ENCODE results near the gene PSMG4.

The PSMG4 gene

DNA sequence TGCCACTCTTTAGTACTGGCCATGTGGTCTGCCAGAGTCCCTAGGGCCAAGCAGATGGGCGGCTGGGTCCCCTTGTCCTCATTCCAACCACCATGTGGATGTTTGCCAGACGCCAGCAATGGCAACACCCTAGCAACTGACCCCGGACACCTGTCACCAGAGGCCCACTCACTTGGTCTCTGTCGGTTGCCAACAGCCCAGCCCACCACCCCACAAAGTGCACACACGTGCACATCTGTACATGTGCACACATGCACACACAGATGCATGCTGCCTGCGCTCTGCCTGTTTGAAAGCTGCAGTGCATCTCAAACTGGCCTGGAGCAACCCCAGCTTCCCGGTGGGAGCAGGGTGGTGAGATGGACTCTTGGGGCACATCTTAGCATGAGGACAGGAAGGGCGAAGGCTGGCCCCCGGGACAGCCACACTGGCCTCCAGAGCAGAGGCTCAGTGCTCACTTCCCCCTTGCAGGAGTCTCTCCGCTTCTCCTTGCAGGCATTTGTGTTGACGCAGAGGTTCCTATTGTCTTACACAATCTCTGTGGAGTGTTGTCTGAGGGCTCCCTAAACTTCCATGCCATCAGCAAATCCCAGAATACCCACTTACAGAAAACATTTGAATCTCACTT, 54.0 kb downstream of the PSMG4 start:
- DNase-seq, result no peak

- DNase-seq, result no peak
Observed at GRCh38 chr6:3314176-3314575, 55.4 kb downstream of the PSMG4 start.

- DNase-seq, result no peak
Observed at GRCh38 chr6:3314621-3315467, 56.1 kb downstream of the PSMG4 start.

- no peak for DNase-seq
Observed at GRCh38 chr6:3315841-3316240, 57.1 kb downstream of the PSMG4 start.

- DNase-seq, result no peak
Observed at GRCh38 chr6:3316331-3316730, 57.6 kb downstream of the PSMG4 start.

DNA sequence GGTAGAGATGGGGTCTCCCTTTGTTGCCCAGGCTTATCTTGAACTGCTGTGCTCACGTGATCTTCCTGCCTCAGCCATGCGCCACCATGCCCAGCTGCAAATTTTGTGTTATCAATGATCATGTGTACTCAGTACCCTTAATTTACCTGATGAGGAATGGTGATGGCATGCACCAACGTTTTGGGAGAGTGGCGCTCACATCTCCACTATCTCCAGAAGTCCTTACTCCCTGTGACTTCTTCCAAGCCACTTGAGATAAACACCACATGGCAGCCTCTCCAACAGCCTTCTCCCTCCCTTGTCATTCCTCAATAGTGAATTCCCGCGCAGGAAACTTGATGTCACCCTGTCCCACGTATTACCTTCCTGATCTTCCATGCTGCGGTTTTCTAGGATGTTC, 58.1 kb downstream of the PSMG4 start:
- no peak for DNase-seq

All from activated CD4-positive, alpha-beta T cell treated with anti-CD3 and anti-CD28 coated beads, Interleukin-2, Interleukin-6, amounts not matched to agents 100 ng/mL and 50 ng/mL, durations not matched to agents 16 hours and 8 hours (primary cell).